Tibial nerve (tissue), 4 donors: Measurements from ENCODE around the gene CHST2. TPM values are rescaled to one million over a fixed set of nuclear protein-coding genes. Genes with fewer than 3 reads are reported as not detected.
A peak's percentile ranks its signal among the peaks of the same experiment; 100 is the strongest.

Experiments
- DNase-seq, 2 donors: peaks; one replicate each; pipeline ENCODE4 v3.0.0-alpha.2; 2019; ENCODE audit warnings: low spot score in 2 of 2
- H3K27ac ChIP-seq, 4 donors: fragments of 200-600 bp; sonication (generic) in 3 of 4; one replicate each; pipeline ENCODE4 v1.5.1; 2017 to 2019; ENCODE audit warnings: mild to moderate bottlenecking in 1 of 4
- H3K27me3 ChIP-seq, 2 donors: fragments of 200-600 bp; sonication (generic) in 1 of 2; one replicate each; pipeline versions ENCODE4 v1.5.1 to v1.6.0; 2017 to 2019
- H3K36me3 ChIP-seq, 3 donors: fragments of 200-600 bp; sonication (generic); one replicate each; pipeline ENCODE4 v1.5.1; 2018 to 2019
- H3K4me1 ChIP-seq, 4 donors: fragments of 200-600 bp; sonication (generic) in 3 of 4; one replicate each; pipeline ENCODE4 v1.5.1; 2017 to 2019
- H3K4me3 ChIP-seq, 4 donors: fragments of 200-600 bp; sonication (generic) in 3 of 4; one replicate each; pipeline ENCODE4 v1.5.1; 2017 to 2019; ENCODE audit warnings: mild to moderate bottlenecking in 1 of 4, moderate library complexity in 1 of 4
- H3K9me3 ChIP-seq, 4 donors: fragments of 200-600 bp; sonication (generic) in 3 of 4; one replicate each; pipeline ENCODE4 v1.5.1; 2017 to 2019
- EP300 ChIP-seq, 2 donors: sonication (generic); formaldehyde crosslinking; IDR thresholded peaks; one replicate each; pipeline ENCODE4 v1.6.1; 2017; ENCODE audit warnings: antibody characterized with exemption in 2 of 2, mild to moderate bottlenecking in 1 of 2
- POLR2A ChIP-seq, 2 donors: fragments of 450-650 bp; IDR thresholded peaks; one replicate each; pipeline ENCODE4 v1.6.1; 2017; ENCODE audit warnings: antibody characterized with exemption in 2 of 2, mild to moderate bottlenecking in 2 of 2, moderate library complexity in 2 of 2
- WGBS, 2 donors: methylation state at CpG; one replicate each; pipeline ENCODE4 v1.1.5; 2018; 5-methylcytosine and 5-hydroxymethylcytosine counted together
- total RNA-seq, 4 donors: library from RNA; depleted of rRNA; stranded (reverse); fragments of >200 nt; gene quantifications; one replicate each; pipeline ENCODE4 v1.1.0, GENCODE V29; 2016
- TF ChIP-seq, protein P1 (sequence below), 5 experiments: fragments of 200-600 bp in 3 of 5; fragments of 450-650 bp in 2 of 5; sonication (generic) in 3 of 5; IDR thresholded peaks; one replicate each; pipeline ENCODE4 v1.5.1; 2016 to 2019; ENCODE audit warnings: antibody characterized with exemption in 5 of 5, mild to moderate bottlenecking in 3 of 5, moderate library complexity in 2 of 5

The CHST2 gene
- total RNA-seq, 4 donors from 2014 or later, result 14.7 to 33.7 (median 18.8) TPM

DNA sequence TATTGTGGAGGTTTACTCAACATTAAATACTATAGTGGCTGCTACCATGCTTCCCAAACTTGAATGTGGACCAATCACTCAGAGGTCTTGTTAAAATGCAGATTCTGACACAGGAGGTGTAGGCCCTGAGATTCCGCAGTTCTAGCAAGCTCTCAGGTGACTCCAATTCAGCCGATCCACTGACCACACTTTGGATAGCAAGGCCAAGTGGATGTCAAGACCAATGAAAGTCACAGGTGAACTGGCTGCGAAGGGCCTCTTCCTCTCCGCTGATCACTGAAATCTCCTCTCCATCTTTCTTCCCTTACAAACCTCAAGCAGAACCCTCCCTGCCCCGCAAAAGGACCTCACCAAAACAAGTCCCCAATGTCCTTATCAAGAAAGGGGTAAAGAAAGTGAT, 9.2 kb upstream of the CHST2 start:
- TF ChIP-seq POLR2A (IDR thresholded peaks at IDR 0.05) (no peak), EP300 (IDR thresholded peaks at IDR 0.05) (no peak)
- TF ChIP-seq, protein P1, sequence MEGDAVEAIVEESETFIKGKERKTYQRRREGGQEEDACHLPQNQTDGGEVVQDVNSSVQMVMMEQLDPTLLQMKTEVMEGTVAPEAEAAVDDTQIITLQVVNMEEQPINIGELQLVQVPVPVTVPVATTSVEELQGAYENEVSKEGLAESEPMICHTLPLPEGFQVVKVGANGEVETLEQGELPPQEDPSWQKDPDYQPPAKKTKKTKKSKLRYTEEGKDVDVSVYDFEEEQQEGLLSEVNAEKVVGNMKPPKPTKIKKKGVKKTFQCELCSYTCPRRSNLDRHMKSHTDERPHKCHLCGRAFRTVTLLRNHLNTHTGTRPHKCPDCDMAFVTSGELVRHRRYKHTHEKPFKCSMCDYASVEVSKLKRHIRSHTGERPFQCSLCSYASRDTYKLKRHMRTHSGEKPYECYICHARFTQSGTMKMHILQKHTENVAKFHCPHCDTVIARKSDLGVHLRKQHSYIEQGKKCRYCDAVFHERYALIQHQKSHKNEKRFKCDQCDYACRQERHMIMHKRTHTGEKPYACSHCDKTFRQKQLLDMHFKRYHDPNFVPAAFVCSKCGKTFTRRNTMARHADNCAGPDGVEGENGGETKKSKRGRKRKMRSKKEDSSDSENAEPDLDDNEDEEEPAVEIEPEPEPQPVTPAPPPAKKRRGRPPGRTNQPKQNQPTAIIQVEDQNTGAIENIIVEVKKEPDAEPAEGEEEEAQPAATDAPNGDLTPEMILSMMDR (IDR thresholded peaks at IDR 0.05), result no peak
- no peaks in the 10 kb centered on the region for H3K4me1 ChIP-seq
- H3K27me3 ChIP-seq, result no peaks in the 10 kb centered on the region
- H3K4me3 ChIP-seq, result no peak overlapping the region
- DNase-seq, result no peak
- peaks cover 0 to 15% (median 2%) of the 10 kb centered on the region in 4 donors for H3K9me3 ChIP-seq
- WGBS, 2 donors, result 81 to 86% methylated on average over 5 of the region's 5 CpGs
- H3K36me3 ChIP-seq, result no peaks in the 10 kb centered on the region
- no peak overlapping the region for H3K27ac ChIP-seq

DNA sequence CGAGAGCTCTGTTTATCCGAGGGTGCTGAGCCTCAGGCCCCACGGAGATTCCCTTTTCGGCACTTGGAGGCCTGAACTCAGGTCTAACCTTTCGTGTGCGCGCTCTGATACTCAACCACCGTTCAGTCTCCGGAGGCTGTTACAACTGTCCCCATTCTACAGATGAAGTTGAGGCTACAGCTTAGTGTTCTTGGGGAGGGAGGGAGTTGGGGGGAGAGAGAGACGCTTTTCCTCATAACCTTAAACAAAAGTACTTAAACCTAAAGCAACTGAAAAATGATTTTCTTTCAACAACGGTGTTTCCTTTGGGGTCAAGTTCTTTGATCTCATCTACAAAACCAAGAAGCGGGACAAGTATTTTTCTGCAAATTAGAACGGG, 952 bp upstream of the CHST2 start:
- no peak overlapping the region for H3K27ac ChIP-seq
- WGBS, 2 donors, result 40 to 56% methylated on average over 13 of the region's 13 CpGs
- peak overlapping the region; percentile 61 to 70 (median 66) for H3K4me3 ChIP-seq
- no peak for DNase-seq
- peaks cover 0 to 29% of the 10 kb centered on the region in 2 donors for H3K27me3 ChIP-seq
- TF ChIP-seq, protein P1 (IDR thresholded peaks at IDR 0.05), result no peak
- TF ChIP-seq EP300 (IDR thresholded peaks at IDR 0.05), result no peak
- no peak for TF ChIP-seq POLR2A (IDR thresholded peaks at IDR 0.05)
- no peaks in the 10 kb centered on the region for H3K9me3 ChIP-seq
- no peaks in the 10 kb centered on the region for H3K36me3 ChIP-seq
- peaks cover 0 to 26% (median 2%) of the 10 kb centered on the region in 4 donors for H3K4me1 ChIP-seq

DNA sequence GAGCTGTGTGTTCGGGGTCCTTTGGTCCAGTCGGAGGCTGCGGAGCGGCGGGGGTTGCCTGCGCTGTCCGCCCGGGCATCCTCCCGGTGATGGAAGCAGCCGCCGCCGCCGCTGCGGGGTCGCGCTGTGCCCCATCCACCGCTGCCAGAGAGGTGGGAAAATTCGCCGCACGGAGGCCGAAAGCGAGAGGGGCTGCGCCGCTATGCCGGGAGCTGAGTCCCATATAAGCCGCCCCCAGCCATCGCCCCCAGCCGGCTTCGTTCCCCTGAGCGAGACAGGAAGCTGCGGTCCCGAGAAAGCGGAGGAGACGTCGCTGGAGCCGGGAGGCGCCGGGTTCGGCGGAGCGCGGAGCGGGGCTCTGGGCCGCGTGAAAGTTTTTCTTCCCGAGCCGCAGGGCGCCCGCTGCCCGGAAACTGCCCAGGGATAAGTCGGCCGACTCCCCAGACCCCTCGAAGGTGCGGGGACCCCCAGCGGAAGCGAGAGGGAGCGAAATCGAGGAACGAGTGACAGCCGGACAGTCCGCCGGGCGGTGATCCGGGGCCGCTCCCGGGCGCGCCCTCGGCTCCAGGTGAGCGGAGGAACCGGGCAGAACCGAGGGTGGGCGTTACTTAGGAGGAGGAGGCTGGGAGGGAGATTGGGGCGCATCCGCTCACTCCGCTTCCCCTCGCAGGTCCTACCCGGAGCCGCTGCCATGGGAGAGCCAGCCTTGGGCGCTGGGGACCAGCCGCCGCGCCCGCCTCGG, 574 bp downstream of the CHST2 start:
- Histone ChIP-seq H3K36me3 (no peaks in the 10 kb centered on the region), H3K4me1 (peaks cover 0 to 26% (median 2%) of the 10 kb centered on the region in 4 donors), H3K27ac (peak overlapping the region in 2 of 4 donors; percentile 76 to 82), H3K9me3 (no peaks in the 10 kb centered on the region), H3K27me3 (peaks cover 0 to 29% of the 10 kb centered on the region in 2 donors), H3K4me3 (peak overlapping the region; percentile 61 to 70 (median 66))
- TF ChIP-seq POLR2A (IDR thresholded peaks at IDR 0.05), result no peak
- TF ChIP-seq, protein P1 (IDR thresholded peaks at IDR 0.05), result peak in 1 of 5 experiments; percentile 5
- TF ChIP-seq EP300 (IDR thresholded peaks at IDR 0.05), result no peak
- 1% methylated on average over 31 to 47 of the region's 85 CpGs for WGBS, 2 donors
- DNase-seq, result no peak

DNA sequence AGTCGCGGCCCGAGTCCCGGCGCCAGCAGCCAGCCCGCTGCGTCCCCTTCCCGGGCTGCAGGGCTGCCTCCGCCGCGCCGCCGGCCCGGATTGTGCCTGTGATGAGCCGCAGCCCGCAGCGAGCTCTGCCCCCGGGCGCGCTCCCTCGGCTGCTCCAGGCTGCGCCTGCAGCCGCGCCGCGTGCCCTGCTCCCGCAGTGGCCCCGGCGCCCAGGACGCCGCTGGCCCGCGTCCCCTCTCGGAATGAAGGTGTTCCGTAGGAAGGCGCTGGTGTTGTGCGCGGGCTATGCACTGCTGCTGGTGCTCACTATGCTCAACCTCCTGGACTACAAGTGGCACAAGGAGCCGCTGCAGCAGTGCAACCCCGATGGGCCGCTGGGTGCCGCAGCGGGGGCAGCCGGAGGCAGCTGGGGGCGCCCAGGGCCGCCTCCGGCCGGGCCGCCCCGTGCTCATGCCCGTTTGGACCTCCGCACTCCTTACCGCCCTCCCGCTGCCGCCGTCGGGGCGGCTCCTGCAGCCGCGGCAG, 1.2 kb downstream of the CHST2 start:
- Histone ChIP-seq H3K27ac (peak overlapping the region in 2 of 4 donors; percentile 76 to 82), H3K4me1 (peaks cover 0 to 26% (median 2%) of the 10 kb centered on the region in 4 donors), H3K4me3 (peak overlapping the region; percentile 61 to 70 (median 66)), H3K36me3 (no peaks in the 10 kb centered on the region), H3K27me3 (peaks cover 0 to 29% of the 10 kb centered on the region in 2 donors), H3K9me3 (no peaks in the 10 kb centered on the region)
- DNase-seq, result no peak
- TF ChIP-seq, protein P1 (IDR thresholded peaks at IDR 0.05), result peak in 3 of 5 experiments; percentile 2 to 32 (median 4)
- TF ChIP-seq POLR2A (IDR thresholded peaks at IDR 0.05), result no peak
- 0 to 5% methylated on average over 11 to 14 of the region's 60 CpGs for WGBS, 2 donors
